IPS-18c (cell line): Measurements from ENCODE around the gene MAMDC2.
A peak's percentile ranks its signal among the peaks of the same experiment; 100 is the strongest.

Experiments used
- H3K4me3 ChIP-seq: 2 replicates; pipeline ENCODE4 v1.7.0; 2013; ENCODE audit warnings: low read depth, mild to moderate bottlenecking, low read length, moderate library complexity; ENCODE audit not compliant: insufficient read depth
- H3K9me3 ChIP-seq: one replicate; pipeline ENCODE4 v1.6.1; 2013; ENCODE audit warnings: mild to moderate bottlenecking, low read length, moderate library complexity; ENCODE audit not compliant: control insufficient read depth, insufficient read depth

MAMDC2 gene

DNA sequence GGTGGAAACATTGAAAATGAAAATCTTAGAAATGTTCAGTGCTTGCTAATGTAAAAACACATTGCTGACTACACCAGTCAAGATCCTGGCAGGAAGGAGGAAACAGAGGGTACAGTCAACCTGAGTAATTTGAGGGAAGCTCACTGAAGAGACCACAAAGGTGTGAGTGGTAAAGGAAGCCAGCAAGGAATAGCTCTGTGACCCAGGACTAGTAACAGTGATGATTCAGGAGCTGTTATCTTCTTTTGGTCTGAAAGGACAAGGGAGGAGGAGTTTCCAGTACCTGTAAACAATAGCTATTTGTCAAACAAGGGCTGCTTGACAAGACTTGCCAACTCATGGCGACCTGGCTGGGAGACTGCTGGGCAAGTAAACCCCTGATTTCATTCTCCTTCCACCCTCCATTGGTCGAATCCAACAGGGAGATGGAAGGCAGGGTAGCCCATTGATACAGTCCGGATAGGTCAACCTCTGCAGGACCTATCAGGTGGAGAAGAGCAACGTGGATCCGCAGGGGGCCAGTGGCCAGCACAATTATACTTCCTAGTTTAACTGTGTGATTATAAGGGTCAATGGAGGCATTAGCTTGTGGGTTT, 68.1 kb downstream of the MAMDC2 start:
- no peak overlapping the region for H3K4me3 ChIP-seq
- H3K9me3 ChIP-seq = peaks cover 2% of the 10 kb centered on the region

GRCh38 chr9:70112981-70113380, 69.3 kb downstream of the MAMDC2 start:
- peaks cover 2% of the 10 kb centered on the region for H3K9me3 ChIP-seq
- no peak overlapping the region for H3K4me3 ChIP-seq

DNA sequence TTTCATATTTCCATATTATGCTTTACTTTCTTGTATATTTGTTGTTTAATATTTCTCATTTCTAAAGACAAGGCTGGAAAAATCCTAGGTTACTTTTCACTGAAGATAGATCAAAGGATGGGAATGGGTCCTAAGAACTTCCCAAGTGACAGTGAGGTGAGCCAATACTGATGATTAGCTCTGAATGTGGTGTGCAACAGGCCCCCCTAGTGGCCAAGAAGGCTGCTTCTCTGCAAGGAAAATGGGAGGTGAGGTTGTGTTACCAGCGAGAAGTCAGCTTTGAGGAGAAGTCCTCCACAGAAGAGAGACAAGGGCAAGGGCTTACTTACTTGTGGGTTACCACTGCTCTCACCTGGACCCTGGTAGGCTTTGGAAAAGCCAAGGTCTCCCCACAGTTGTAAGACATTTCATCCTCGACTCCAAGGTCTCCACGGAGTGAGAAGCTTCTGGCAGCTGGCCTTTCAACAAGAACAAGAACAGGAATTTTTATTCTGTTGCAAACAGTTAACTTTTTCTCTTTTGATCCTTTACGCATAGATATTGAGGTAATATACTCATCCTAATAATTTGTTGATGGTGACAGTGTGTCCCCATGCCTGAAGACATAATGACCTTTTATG, 69.9 kb downstream of the MAMDC2 start:
- Histone ChIP-seq H3K9me3 (peaks cover 2% of the 10 kb centered on the region), H3K4me3 (no peak overlapping the region)

DNA sequence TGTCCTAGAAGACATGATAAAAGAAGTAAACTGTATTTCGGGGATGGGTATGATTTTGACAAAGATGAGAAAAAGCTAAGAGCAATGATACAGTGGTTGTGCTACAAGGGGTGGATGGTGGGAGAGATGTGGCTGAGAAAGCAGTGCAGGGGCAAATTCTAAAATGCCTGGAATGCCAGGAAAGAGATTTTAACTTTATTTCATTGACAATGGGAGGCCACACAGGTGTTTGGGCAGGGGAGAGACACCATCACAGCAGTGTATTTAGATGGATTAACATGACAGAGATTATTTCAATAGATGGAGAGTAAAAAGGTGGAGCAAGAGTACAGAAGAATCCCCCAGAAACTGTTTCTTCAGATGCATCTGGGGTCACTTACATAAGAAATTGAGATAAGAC, 71.2 kb downstream of the MAMDC2 start:
- H3K9me3 ChIP-seq = peaks cover 2% of the 10 kb centered on the region
- peak overlapping the region; percentile 15; the same call in 1 of the 2 replicates for H3K4me3 ChIP-seq

DNA sequence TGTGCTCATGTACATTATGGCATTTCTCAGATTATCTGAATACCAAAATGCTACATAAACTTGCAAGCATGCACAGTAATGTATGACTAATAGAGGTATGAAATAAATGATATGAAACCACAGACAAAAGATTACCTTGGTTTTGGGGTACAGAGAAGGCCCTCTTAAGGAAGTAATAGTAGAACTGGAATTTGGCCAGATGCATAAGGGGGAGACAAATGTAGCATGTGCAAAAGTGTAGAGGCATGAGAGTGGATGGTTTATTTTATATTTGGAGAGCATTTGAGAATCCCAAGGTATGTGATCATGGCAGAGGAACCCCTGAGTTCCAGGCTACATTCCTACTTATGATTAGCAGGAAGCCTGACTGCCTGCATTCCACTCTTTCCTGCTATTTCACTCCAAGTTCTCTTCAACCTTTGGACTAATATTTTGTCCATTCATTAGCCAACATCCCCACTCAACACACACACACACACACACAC, 74.2 kb downstream of the MAMDC2 start:
- H3K9me3 ChIP-seq = peaks cover 2% of the 10 kb centered on the region

DNA sequence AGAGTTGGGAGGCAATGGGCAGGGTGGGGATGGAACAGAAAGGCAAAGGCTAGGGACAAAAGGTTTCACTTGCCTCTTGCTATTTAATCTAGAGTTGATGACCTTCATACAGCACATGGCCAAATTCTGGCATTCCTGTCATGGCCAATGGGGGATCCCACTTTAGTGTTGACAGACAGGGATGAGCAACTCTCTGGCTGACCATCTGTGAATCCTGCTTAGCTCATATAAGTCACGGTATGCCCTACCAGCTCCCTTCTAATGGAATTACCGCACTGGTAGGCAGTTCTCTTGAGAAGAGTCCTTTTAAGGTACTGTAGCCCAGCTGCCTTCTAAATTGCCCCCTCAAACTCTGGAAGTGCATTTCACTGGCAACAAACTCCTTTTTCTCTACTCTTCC, 76.1 kb downstream of the MAMDC2 start:
- no peaks in the 10 kb centered on the region for H3K9me3 ChIP-seq
- no peak overlapping the region for H3K4me3 ChIP-seq

More for the DNA sequence above, 74.2 kb downstream of the MAMDC2 start:
- no peak overlapping the region for H3K4me3 ChIP-seq

DNA sequence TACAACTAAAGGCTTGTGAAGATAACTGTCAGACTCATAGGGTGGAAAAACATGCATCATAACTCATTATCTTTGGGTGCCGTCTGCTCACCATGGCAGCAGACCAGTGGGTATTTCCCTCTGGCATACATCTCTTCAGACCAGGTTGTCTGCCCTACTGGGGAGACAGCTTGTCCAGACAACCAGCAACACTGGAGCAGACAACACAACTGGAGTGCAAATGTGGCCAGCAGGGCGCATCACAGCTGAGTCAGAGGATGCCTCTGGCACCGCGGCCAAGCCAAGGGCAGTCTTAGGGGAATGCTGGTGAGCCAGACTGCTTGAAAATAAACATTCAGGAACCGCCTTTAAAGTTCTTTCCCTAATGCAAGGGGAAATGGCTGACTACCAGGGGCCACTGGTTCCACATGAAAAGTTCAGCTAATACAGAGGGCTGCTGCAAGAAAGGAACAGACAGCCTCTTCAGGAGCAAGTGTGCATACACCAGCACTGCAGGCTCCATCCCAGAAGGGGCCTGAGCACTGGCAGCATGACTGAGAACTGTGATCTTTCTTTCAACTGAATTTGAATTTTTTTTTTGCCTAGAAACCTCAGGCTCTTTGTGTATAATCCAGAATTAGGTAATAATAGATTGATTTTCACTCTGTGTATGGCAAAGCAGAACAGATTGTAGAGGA, 77.3 kb downstream of the MAMDC2 start:
- Histone ChIP-seq H3K9me3 (no peaks in the 10 kb centered on the region), H3K4me3 (no peak overlapping the region)

- H3K4me3 ChIP-seq = no peak overlapping the region
- H3K9me3 ChIP-seq = no peaks in the 10 kb centered on the region
These were observed 78.3 kb downstream of the MAMDC2 start for GRCh38 chr9:70121818-70122436.

GRCh38 chr9:70123695-70124094, 80.0 kb downstream of the MAMDC2 start:
- H3K9me3 ChIP-seq = no peaks in the 10 kb centered on the region
- H3K4me3 ChIP-seq = no peak overlapping the region

GRCh38 chr9:70125621-70126263, 82.1 kb downstream of the MAMDC2 start:
- Histone ChIP-seq H3K9me3 (no peaks in the 10 kb centered on the region), H3K4me3 (no peak overlapping the region)

GRCh38 chr9:70127036-70127435, 83.4 kb downstream of the MAMDC2 start:
- Histone ChIP-seq H3K9me3 (no peaks in the 10 kb centered on the region), H3K4me3 (no peak overlapping the region)

- no peak overlapping the region for H3K4me3 ChIP-seq
- H3K9me3 ChIP-seq = no peaks in the 10 kb centered on the region
These were observed 84.1 kb downstream of the MAMDC2 start for GRCh38 chr9:70127540-70128416.

GRCh38 chr9:70130266-70130665, 86.6 kb downstream of the MAMDC2 start:
- H3K4me3 ChIP-seq = no peak overlapping the region
- H3K9me3 ChIP-seq = no peaks in the 10 kb centered on the region

- Histone ChIP-seq H3K9me3 (no peaks in the 10 kb centered on the region), H3K4me3 (no peak overlapping the region)
These were observed 87.6 kb downstream of the MAMDC2 start for GRCh38 chr9:70131296-70131695.

GRCh38 chr9:70133253-70134208, 89.9 kb downstream of the MAMDC2 start:
- Histone ChIP-seq H3K4me3 (no peak overlapping the region), H3K9me3 (no peaks in the 10 kb centered on the region)

DNA sequence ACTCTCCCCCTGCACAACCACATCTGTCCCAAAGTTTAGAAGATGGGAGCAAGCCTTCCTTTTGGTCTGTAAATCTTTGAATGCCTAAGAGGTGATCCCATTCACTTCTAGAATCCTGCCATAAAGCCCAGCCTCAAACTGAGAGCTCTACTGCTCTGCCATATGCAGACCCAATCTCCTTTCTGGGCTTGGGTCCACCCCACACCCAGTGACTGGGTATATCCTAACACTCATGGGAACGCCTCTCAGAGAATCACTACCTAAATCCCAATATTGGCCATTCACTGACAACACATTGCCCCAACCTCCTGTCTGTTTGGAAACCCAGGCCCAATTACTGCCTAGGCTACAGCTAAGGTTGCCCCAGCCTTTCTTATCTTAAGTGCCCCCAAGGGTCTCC, 90.7 kb downstream of the MAMDC2 start:
- Histone ChIP-seq H3K4me3 (no peak overlapping the region), H3K9me3 (no peaks in the 10 kb centered on the region)
